Measurements from ENCODE around the gene THAP11. TPM values are rescaled to one million over a fixed set of nuclear protein-coding genes. Genes with fewer than 3 reads are reported as not detected.

Gene THAP11
- polyA plus RNA-seq, 3 donors = 17.6 to 84.2 (median 52.5) TPM

GRCh38 chr16:67846063-67846319 lies 3.9 kb downstream of the THAP11 start:
- peaks cover 52 to 63% of the 10 kb centered on the region in 2 donors for H3K4me1 ChIP-seq (ENCODE audit: control insufficient read depth in 1 of 2, insufficient read depth in 2 of 2, low read length in 2 of 2)
- H3K4me1 Mint-ChIP-seq = peaks cover 52% of the 10 kb centered on the region
- no CpG with 5 or more reads among the region's 2 CpGs for WGBS (ENCODE audit: insufficient coverage)
- peak overlapping the region; percentile 58 to 94 (median 90) for H3K4me3 ChIP-seq (replicated peaks in 1 of 3; ENCODE audit: low read depth in 2 of 3, low read length in 3 of 3)
- H3K36me3 ChIP-seq (replicated peaks in 1 of 2; ENCODE audit: control insufficient read depth in 1 of 2, insufficient read depth in 2 of 2, low read length in 2 of 2) = no peaks in the 10 kb centered on the region
- H3K4me2 ChIP-seq (replicated peaks; ENCODE audit: extremely low read depth, low read length, poor library complexity, severe bottlenecking) = peak overlapping the region; percentile 97
- H3K79me2 ChIP-seq (ENCODE audit: insufficient read depth, low read length) = peaks cover 76% of the 10 kb centered on the region
- DNase-seq = no peak
- H2AFZ ChIP-seq (ENCODE audit: insufficient read depth, low read depth, low read length, poor library complexity, severe bottlenecking) = peak overlapping the region; percentile 98
- no peak for TF ChIP-seq CTCF (IDR thresholded peaks at IDR 0.05)
- peak overlapping the region; percentile 83 for H3K9ac ChIP-seq (ENCODE audit: insufficient read depth, low read length, poor library complexity, severe bottlenecking)
- H3K9me3 Mint-ChIP-seq = peaks cover 0 to 3% (median 0%) of the 10 kb centered on the region in 7 donors
- H3K4me3 Mint-ChIP-seq = peak overlapping the region; percentile 82 to 93
- H3K27me3 Mint-ChIP-seq (ENCODE audit: low read depth in 3 of 3) = peaks cover 0 to 1% (median 1%) of the 10 kb centered on the region in 3 donors
- H3K27me3 ChIP-seq (ENCODE audit: control insufficient read depth in 2 of 2, insufficient read depth in 2 of 2, low read length in 2 of 2) = no peaks in the 10 kb centered on the region
- peaks cover 4 to 5% of the 10 kb centered on the region in 2 donors for H3K36me3 Mint-ChIP-seq
- peak overlapping the region; percentile 81 to 83 for H3K27ac ChIP-seq (ENCODE audit: low read depth in 1 of 2, low read length in 2 of 2)
- peaks cover 50% of the 10 kb centered on the region for H4K20me1 ChIP-seq (ENCODE audit: insufficient read depth, low read length)
- H3K27ac Mint-ChIP-seq = peak overlapping the region; percentile 82 to 94 (median 89)
- H3K9me3 ChIP-seq (replicated peaks in 1 of 2; ENCODE audit: control insufficient read depth in 1 of 2, insufficient read depth in 1 of 2, low read length in 2 of 2) = no peaks in the 10 kb centered on the region
- intact Hi-C loops (cut with micrococcal nuclease) = loop anchor here (1.0 to 10.0 kb wide), 4 partner anchors 13 to 181 kb away; partner anchors contain the start of genes ACD (in 1 of the 2), C16orf86 (in 1 of the 2), EDC4 (in 1 of the 2) and ENKD1 (in 1 of the 2)

- H3K4me3 ChIP-seq (replicated peaks in 1 of 3; ENCODE audit: low read depth in 2 of 3, low read length in 3 of 3) = peak within 1 kb of the TSS; percentile 58 to 94 (median 90)
- peaks cover 51 to 61% of the 10 kb centered on the region in 2 donors for H3K4me1 ChIP-seq (ENCODE audit: control insufficient read depth in 1 of 2, insufficient read depth in 2 of 2, low read length in 2 of 2)
- H2AFZ ChIP-seq (ENCODE audit: insufficient read depth, low read depth, low read length, poor library complexity, severe bottlenecking) = peak within 1 kb of the TSS; percentile 98
- H3K9me3 ChIP-seq (replicated peaks in 1 of 2; ENCODE audit: control insufficient read depth in 1 of 2, insufficient read depth in 1 of 2, low read length in 2 of 2) = no peaks in the 10 kb centered on the region
- H3K4me2 ChIP-seq (replicated peaks; ENCODE audit: extremely low read depth, low read length, poor library complexity, severe bottlenecking) = peak within 1 kb of the TSS; percentile 97
- peaks cover 81% of the 10 kb centered on the region for H3K79me2 ChIP-seq (ENCODE audit: insufficient read depth, low read length)
- H4K20me1 ChIP-seq (ENCODE audit: insufficient read depth, low read length) = peaks cover 50% of the 10 kb centered on the region
- H3K36me3 Mint-ChIP-seq = peaks cover 4 to 5% of the 10 kb centered on the region in 2 donors
- peak within 1 kb of the TSS; percentile 82 to 93 for H3K4me3 Mint-ChIP-seq
- H3K9me3 Mint-ChIP-seq = peaks cover 0 to 3% (median 0%) of the 10 kb centered on the region in 7 donors
- peak within 1 kb of the TSS; percentile 82 to 94 (median 89) for H3K27ac Mint-ChIP-seq
- H3K9ac ChIP-seq (ENCODE audit: insufficient read depth, low read length, poor library complexity, severe bottlenecking) = peak within 1 kb of the TSS; percentile 83
- WGBS (ENCODE audit: insufficient coverage) = 0% methylated on average over 49 of the region's 57 CpGs
- H3K36me3 ChIP-seq (replicated peaks in 1 of 2; ENCODE audit: control insufficient read depth in 1 of 2, insufficient read depth in 2 of 2, low read length in 2 of 2) = no peaks in the 10 kb centered on the region
- DNase-seq = peak; percentile 86 to 90 (median 88)
- H3K27me3 Mint-ChIP-seq (ENCODE audit: low read depth in 3 of 3) = peaks cover 0 to 1% (median 1%) of the 10 kb centered on the region in 3 donors
- TF ChIP-seq CTCF (IDR thresholded peaks at IDR 0.05) = no peak
- intact Hi-C loops (cut with micrococcal nuclease) = loop anchor here (1.0 to 10.0 kb wide), 4 partner anchors 13 to 182 kb away; partner anchors contain the start of genes ACD (in 1 of the 2), C16orf86 (in 1 of the 2), EDC4 (in 1 of the 2) and ENKD1 (in 1 of the 2)
- peaks cover 51% of the 10 kb centered on the region for H3K4me1 Mint-ChIP-seq
- H3K27ac ChIP-seq (ENCODE audit: low read depth in 1 of 2, low read length in 2 of 2) = peak within 1 kb of the TSS; percentile 81 to 83
- H3K27me3 ChIP-seq (ENCODE audit: control insufficient read depth in 2 of 2, insufficient read depth in 2 of 2, low read length in 2 of 2) = no peaks in the 10 kb centered on the region
These were observed 4.4 kb downstream of the THAP11 start, which contains the start of gene NUTF2 for GRCh38 chr16:67846320-67847063. Gene NUTF2, plus strand, starts transcription at chr16:67846933. Its CDS starts 18,198 bp downstream, at chr16:67865131.
